Activated T-helper 1 cell treated with anti-CD3 and anti-CD28 coated beads, Interleukin-12 subunit alpha, Interleukin-12 subunit beta, Interleukin-2, Interleukin-4 antibody, amounts not matched to agents 30 ng/mL and 10 ng/mL and 1 ng/mL, durations not matched to agents 14 hours and 24 hours and 36 hours (primary cell): ENCODE measurements around the gene KRTAP10-7. TPM values are rescaled to one million over a fixed set of nuclear protein-coding genes. Genes with fewer than 3 reads are reported as not detected.

Experiments
- total RNA-seq: library from RNA; stranded (reverse); gene quantifications from 2 replicates; pipeline ENCODE4 v1.2.3, GENCODE V29; 2022

Gene KRTAP10-7
- total RNA-seq, 1 donor from 2014 or later: not detected

Other genes with a start within 250 kb of the KRTAP10-7 start
- gene TRPM2, start 247.0 kb upstream of the KRTAP10-7 start, total RNA-seq: 11.6 and 15.2 TPM in 2 replicates
- gene LRRC3, start 145.1 kb upstream of the KRTAP10-7 start, total RNA-seq: 1.8 and 1.9 TPM in 2 replicates
- not detected in 2 replicates for gene KRTAP10-1, start 60.4 kb upstream of the KRTAP10-7 start, total RNA-seq
- not detected in 2 replicates for gene KRTAP10-2, start 49.1 kb upstream of the KRTAP10-7 start, total RNA-seq
- gene KRTAP10-3, start 41.8 kb upstream of the KRTAP10-7 start, total RNA-seq: not detected in 2 replicates
- gene KRTAP10-4, start 26.9 kb upstream of the KRTAP10-7 start, total RNA-seq: not detected in 2 replicates
- gene KRTAP10-5, start 20.0 kb upstream of the KRTAP10-7 start, total RNA-seq: not detected in 2 replicates
- not detected in 2 replicates for gene KRTAP10-6, start 8.1 kb upstream of the KRTAP10-7 start, total RNA-seq
- not detected in 2 replicates for gene KRTAP10-8, start 11.5 kb downstream of the KRTAP10-7 start, total RNA-seq
- not detected in 2 replicates for gene KRTAP10-9, start 26.5 kb downstream of the KRTAP10-7 start, total RNA-seq
- gene KRTAP10-10, start 36.8 kb downstream of the KRTAP10-7 start, total RNA-seq: not detected in 2 replicates
- not detected in 2 replicates for gene KRTAP10-11, start 45.8 kb downstream of the KRTAP10-7 start, total RNA-seq
- gene KRTAP12-4, start 54.1 kb downstream of the KRTAP10-7 start, total RNA-seq: not detected in 2 replicates
- not detected in 2 replicates for gene KRTAP12-3, start 57.3 kb downstream of the KRTAP10-7 start, total RNA-seq
- not detected in 2 replicates for gene KRTAP12-2, start 66.3 kb downstream of the KRTAP10-7 start, total RNA-seq
- gene KRTAP12-1, start 81.6 kb downstream of the KRTAP10-7 start, total RNA-seq: not detected in 2 replicates
- gene KRTAP10-12, start 96.6 kb downstream of the KRTAP10-7 start, total RNA-seq: not detected in 2 replicates
- not detected in 2 replicates for gene TSPEAR, start 111.0 kb downstream of the KRTAP10-7 start, total RNA-seq
- gene UBE2G2, start 201.2 kb downstream of the KRTAP10-7 start, total RNA-seq: 137 and 151 TPM in 2 replicates
- gene SUMO3, start 217.5 kb downstream of the KRTAP10-7 start, total RNA-seq: 86.9 and 88.6 TPM in 2 replicates